Right lobe of liver (tissue), 4 donors: Measurements from ENCODE around the gene ENOX2.

Experiments
- POLR2A ChIP-seq: fragments of 450-650 bp; IDR thresholded peaks from one replicate; pipeline ENCODE4 v1.6.1; 2017; ENCODE audit warnings: antibody characterized with exemption, mild to moderate bottlenecking
- TF ChIP-seq, protein P1 (sequence below), 4 donors: fragments of 200-600 bp in 3 of 4; fragments of 450-650 bp in 1 of 4; IDR thresholded peaks; one replicate each; pipeline versions ENCODE4 v1.5.1 to v1.8.0; 2016 to 2022; ENCODE audit warnings: antibody characterized with exemption in 4 of 4, mild to moderate bottlenecking in 2 of 4
- donor health status: DM: no; HTN: no; CAD: no.
- donor health status: DM: no; HTN: no; CAD: no.
- donor health status: DM: no; HTN: yes; CAD: no.

DNA sequence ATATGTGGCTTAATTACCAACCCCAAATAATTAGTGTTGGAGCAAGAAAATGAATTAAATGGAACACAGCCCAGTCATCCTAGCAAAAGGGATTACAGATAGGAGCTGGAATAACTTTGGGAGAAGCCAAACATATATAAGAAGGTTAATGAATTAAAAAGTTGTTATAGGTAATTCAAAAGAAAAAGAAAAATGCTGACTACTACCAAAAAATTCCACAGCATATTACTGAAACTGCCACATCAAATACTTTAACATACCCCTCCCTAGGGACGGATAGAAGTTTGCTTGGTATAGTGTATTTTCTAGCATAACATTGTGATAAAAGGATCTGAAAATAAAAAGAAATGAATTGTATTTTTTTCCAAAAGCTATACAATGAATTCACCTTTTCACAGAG is 99.5 kb downstream of the ENOX2 start:
- TF ChIP-seq, protein P1, sequence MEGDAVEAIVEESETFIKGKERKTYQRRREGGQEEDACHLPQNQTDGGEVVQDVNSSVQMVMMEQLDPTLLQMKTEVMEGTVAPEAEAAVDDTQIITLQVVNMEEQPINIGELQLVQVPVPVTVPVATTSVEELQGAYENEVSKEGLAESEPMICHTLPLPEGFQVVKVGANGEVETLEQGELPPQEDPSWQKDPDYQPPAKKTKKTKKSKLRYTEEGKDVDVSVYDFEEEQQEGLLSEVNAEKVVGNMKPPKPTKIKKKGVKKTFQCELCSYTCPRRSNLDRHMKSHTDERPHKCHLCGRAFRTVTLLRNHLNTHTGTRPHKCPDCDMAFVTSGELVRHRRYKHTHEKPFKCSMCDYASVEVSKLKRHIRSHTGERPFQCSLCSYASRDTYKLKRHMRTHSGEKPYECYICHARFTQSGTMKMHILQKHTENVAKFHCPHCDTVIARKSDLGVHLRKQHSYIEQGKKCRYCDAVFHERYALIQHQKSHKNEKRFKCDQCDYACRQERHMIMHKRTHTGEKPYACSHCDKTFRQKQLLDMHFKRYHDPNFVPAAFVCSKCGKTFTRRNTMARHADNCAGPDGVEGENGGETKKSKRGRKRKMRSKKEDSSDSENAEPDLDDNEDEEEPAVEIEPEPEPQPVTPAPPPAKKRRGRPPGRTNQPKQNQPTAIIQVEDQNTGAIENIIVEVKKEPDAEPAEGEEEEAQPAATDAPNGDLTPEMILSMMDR (IDR thresholded peaks at IDR 0.05), result no peak
- no peak for TF ChIP-seq POLR2A
